Fibroblast of lung (primary cell): ENCODE data around the gene RHBDD1.

Source experiments
- EZH2 ChIP-seq: IDR thresholded peaks from 2 replicates; pipeline ENCODE4 v1.5.1; 2012; ENCODE audit warnings: low read length, control low read depth, mild to moderate bottlenecking; ENCODE audit errors: missing control alignments
- TF ChIP-seq, protein P1 (sequence below), 2 donors: IDR thresholded peaks in 1 of 2; conservative IDR thresholded peaks in 1 of 2; 1 replicate in 1 of 2; 2 replicates in 1 of 2; pipeline ENCODE4 v1.5.1; 2011 to 2012; ENCODE audit warnings: low read length in 2 of 2, control low read depth in 1 of 2, inconsistent platforms in 1 of 2, low read depth in 1 of 2, mild to moderate bottlenecking in 1 of 2

DNA sequence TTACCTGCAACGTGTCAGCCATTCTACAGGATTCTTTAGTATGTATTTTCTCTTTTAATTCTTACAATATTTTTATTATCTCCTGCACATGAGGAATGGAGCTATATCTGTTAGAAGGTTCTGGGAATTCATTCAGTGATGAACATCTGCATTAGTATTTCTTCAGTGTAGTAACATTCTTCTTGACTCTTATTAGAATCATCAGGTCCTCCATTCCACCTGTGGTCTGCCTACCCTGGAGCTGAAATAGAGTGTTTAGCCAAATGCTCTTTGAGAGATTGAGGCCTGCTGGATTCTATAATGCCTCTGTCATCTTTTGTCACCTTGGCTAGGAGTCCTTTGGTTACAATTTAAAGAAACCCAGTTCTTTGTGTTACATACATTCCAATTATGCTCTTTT, 54.4 kb downstream of the RHBDD1 start:
- TF ChIP-seq, protein P1, sequence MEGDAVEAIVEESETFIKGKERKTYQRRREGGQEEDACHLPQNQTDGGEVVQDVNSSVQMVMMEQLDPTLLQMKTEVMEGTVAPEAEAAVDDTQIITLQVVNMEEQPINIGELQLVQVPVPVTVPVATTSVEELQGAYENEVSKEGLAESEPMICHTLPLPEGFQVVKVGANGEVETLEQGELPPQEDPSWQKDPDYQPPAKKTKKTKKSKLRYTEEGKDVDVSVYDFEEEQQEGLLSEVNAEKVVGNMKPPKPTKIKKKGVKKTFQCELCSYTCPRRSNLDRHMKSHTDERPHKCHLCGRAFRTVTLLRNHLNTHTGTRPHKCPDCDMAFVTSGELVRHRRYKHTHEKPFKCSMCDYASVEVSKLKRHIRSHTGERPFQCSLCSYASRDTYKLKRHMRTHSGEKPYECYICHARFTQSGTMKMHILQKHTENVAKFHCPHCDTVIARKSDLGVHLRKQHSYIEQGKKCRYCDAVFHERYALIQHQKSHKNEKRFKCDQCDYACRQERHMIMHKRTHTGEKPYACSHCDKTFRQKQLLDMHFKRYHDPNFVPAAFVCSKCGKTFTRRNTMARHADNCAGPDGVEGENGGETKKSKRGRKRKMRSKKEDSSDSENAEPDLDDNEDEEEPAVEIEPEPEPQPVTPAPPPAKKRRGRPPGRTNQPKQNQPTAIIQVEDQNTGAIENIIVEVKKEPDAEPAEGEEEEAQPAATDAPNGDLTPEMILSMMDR (conservative IDR thresholded peaks at IDR 0.05 in 1 of 2, IDR thresholded peaks at IDR 0.05 in 1 of 2; ENCODE audit: low read depth in 1 of 2, low read length in 2 of 2): no peak
- no peak for TF ChIP-seq EZH2
